Right renal cortex interstitium (tissue), 3 donors: ENCODE results near the gene STIP1. TPM values are rescaled to one million over a fixed set of nuclear protein-coding genes. Genes with fewer than 3 reads are reported as not detected.
A peak's percentile ranks its signal among the peaks of the same experiment; 100 is the strongest.
"Not testable (repeated sequence)": the region's sequence is repeated elsewhere in the genome, so short reads cannot be mapped to it uniquely, and the experiment has no call there.

Experiments
- DNase-seq, 3 donors: peaks; one replicate each; pipeline ENCODE4 v3.0.0-alpha.2; 2013; ENCODE audit warnings: low read depth in 3 of 3, low spot score in 2 of 3
- polyA plus RNA-seq, 3 donors: library from polyadenylated mRNA; unstranded; fragments of 120-200 nt; gene quantifications; one replicate each; pipeline ENCODE4 v1.2.1, GENCODE V29; 2013; ENCODE audit not compliant: insufficient read length in 3 of 3

STIP1 gene
- polyA plus RNA-seq, 3 donors = 188 to 220 (median 209) TPM

- DNase-seq = no peak
Measured at GRCh38 chr11:64234647-64235379, 48.8 kb downstream of the STIP1 start.

- DNase-seq = no peak
Measured at GRCh38 chr11:64235437-64236161, 49.6 kb downstream of the STIP1 start.

GRCh38 chr11:64237484-64237951 lies 51.5 kb downstream of the STIP1 start:
- no peak for DNase-seq

- no peak for DNase-seq
Measured at GRCh38 chr11:64238076-64238475, 52.1 kb downstream of the STIP1 start.

GRCh38 chr11:64238999-64239398 lies 53.0 kb downstream of the STIP1 start:
- no peak for DNase-seq

- DNase-seq = no peak
Measured at GRCh38 chr11:64239662-64240434, 53.9 kb downstream of the STIP1 start.

GRCh38 chr11:64240435-64241240 lies 54.7 kb downstream of the STIP1 start, which contains the start of gene FKBP2:
TSS of gene FKBP2 (plus strand) at chr11:64241095. CDS start at chr11:64242388, 1,293 bp downstream.
- DNase-seq = peak; percentile 88 to 93 (median 92)

GRCh38 chr11:64241241-64241490 lies 55.2 kb downstream of the STIP1 start:
- peak in 2 of 3 donors; percentile 96 to 97 for DNase-seq

- DNase-seq = peak in 1 of 3 donors; percentile 94
Measured at GRCh38 chr11:64241491-64242374, 55.8 kb downstream of the STIP1 start.

GRCh38 chr11:64243236-64243854 lies 57.4 kb downstream of the STIP1 start:
- DNase-seq = no peak

GRCh38 chr11:64244107-64244506 lies 58.1 kb downstream of the STIP1 start:
- no peak for DNase-seq

GRCh38 chr11:64244966-64245365 lies 59.0 kb downstream of the STIP1 start:
- no peak for DNase-seq

- no peak for DNase-seq
Measured at GRCh38 chr11:64245401-64245796, 59.4 kb downstream of the STIP1 start.

- no peak for DNase-seq
Measured at GRCh38 chr11:64245797-64246620, 60.0 kb downstream of the STIP1 start.

- not testable (repeated sequence) for DNase-seq
Measured at GRCh38 chr11:64246621-64246870, 60.6 kb downstream of the STIP1 start.

GRCh38 chr11:64246871-64247728 lies 61.1 kb downstream of the STIP1 start, which contains the start of gene PPP1R14B:
TSS of gene PPP1R14B (minus strand) at chr11:64246943. CDS start at chr11:64246673, 270 bp downstream.
- no peak for DNase-seq

GRCh38 chr11:64247729-64248531 lies 62.0 kb downstream of the STIP1 start:
- no peak for DNase-seq
